Sigmoid colon (tissue), 4 donors: Measurements from ENCODE around the gene PCDHGC4.

Experiments
- CTCF ChIP-seq, 4 experiments: fragments of 450-650 bp in 3 of 4; fragments of 200-600 bp in 1 of 4; IDR thresholded peaks; one replicate each; pipeline ENCODE4 v1.5.1; 2016 to 2019; ENCODE audit warnings: antibody characterized with exemption in 4 of 4, mild to moderate bottlenecking in 3 of 4, moderate library complexity in 2 of 4
- POLR2AphosphoS5 ChIP-seq, 4 donors: sonication (generic); formaldehyde crosslinking; IDR thresholded peaks; one replicate each; pipeline ENCODE4 v1.6.1; 2017; ENCODE audit warnings: antibody characterized with exemption in 4 of 4

GRCh38 chr5:141491323-141492167, 6.7 kb downstream of the PCDHGC4 start:
- TF ChIP-seq CTCF (IDR thresholded peaks at IDR 0.05): no peak
- TF ChIP-seq POLR2AphosphoS5 (IDR thresholded peaks at IDR 0.05): no peak
